Measurements from ENCODE around the gene TYMS.

GRCh38 chr18:671405-671804 lies 14.0 kb downstream of the TYMS start:
- TF ChIP-seq CTCF (conservative IDR thresholded peaks at IDR 0.05; ENCODE audit: low read depth, low read length) (no peak), EZH2 (IDR thresholded peaks at IDR 0.05; ENCODE audit: borderline replicate concordance, low read depth, low read length, poor library complexity, severe bottlenecking) (no peak)
